NCI-H2029 treated with DMSO at 0.1 percent for 48 hours (cell line): ENCODE results near the gene ANXA6.

ENCODE experiments used
- DNase-seq: peaks from one replicate; lab custom pipeline; 2025; lab: John Stamatoyannopoulos, UW

The ANXA6 gene

DNA sequence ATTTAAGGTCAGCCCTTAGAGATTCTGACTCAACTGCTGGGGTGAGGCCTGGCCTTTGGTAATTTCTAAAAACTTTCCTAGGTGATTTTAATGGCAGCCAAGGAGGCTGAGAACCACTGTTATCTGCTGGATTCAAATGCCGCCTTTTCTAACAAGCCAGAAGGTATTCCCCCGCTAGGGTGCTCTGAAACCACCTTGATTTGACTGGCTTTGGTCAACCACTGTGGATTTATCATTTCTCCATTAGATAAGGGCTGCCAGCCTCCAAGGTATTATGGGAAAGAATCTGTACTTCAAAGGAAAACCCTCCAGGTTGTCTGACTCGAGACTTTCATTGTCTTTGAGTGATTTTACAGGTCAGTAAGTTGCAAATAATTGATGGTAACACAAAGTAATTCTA is 4.3 kb downstream of the ANXA6 start:
- no peak for DNase-seq

DNA sequence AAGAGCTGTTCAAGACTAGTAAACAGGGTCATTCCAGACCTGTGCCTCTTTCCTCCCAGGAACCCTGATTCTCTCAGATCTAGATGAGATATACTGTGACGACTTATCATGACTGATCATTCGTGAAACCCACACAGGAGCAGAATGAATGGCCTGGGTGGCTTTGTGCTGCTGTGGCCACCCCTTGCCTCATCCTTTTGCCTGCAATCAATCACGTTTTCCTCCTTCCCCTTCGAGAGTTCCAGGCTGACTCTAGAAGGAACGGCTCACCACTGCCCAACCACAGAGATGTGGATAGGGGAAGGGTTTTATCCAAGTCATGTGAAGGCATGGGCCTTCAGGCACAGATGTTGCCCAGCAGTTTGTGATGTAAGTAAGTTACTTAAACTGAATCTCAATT is 5.8 kb downstream of the ANXA6 start:
- no peak for DNase-seq

DNA sequence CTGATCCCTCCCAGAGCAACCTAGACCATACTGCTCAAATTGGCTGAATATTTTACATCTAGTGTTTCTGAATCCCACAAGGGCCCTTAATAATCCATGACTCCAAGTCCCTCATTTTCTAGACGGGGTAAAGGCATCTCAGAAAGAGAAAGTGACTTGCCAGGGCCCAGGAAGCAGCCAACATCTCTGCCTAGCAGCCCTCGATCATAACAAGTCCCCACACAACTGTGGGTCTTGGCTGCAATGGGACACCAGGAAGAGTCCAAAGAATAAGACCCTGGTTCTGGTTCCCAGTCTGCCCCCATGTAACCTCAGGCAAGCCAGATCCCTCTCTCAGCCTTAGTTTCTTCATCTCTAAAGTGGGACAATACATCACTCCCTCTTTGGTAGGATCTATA is 6.3 kb downstream of the ANXA6 start:
- no peak for DNase-seq

DNA sequence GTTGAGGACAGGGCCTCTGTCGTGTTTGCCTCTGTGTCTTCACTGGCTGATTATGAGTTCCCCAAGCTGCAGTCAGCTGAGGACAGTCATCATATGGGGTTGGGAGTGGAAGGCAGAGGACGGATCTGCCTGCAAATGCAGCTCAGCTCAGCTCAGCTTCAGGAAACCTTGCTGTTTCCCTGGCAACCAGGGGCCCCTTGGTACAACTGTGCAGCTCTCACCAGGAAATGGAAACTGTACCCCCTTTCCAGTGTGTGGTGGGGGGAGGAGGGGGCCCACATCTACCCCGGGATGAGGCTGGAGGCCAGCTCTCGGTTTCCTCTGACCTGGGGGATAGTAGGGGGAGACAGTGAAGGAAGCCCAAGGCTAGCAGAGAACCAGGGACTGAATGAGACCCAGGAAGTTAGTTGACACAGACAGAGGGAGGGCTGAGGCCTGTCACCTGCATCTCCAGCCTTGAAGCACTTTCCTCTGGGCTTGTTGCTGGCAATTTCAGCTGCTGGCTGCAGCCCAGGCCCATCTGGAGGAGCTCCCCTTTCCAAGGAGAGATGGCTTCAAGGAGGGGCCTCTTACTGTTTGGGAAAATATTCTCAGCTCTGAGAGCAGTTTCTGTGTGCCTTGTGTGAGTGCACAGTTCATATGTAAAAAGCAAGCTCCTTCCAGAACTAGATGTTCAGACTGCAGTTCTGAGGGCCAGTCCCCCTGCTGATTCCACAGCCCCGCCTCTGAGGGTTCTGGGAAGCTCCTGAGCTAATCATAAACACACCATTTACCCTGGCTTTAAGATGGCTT is 6.9 kb downstream of the ANXA6 start:
- no peak for DNase-seq

DNA sequence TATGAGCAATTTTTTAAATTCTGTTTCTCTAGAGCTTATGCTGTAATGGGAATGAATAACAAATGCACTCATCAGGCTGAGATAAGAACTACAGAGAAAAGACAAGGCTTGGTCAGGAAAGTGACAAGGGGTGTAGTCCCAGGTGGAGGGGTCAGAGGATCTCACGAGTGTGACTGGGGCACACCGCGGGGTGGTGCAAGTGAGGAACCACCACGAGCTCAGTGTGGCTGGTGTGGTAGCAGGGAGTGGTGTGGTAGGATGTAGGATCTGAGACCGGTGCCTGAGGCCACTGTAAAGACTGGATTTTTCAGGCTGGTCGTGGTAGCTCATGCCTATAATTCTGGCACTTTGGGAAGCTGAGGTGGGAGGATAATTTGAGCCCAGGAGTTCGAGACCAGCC is 9.0 kb downstream of the ANXA6 start:
- no peak for DNase-seq

DNA sequence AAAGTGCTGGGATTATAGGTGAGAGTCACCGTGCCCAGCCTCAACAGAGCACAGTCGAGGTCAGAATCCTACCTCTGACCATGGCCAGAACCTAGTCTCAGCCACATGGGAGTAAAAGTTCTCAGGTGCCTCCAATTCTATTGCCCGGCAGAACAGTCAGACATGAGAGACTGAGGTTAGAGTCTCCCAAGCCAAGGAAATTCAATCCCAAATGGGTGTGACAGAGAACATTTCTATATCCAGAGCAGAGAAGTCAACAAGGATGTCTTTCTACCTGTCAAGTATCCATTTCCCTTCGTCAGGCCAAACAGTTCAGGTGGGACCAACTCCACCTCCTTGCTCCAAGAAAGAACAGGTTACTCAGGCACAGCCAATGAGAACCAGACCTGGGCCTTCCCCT is 10.5 kb downstream of the ANXA6 start:
- no peak for DNase-seq

DNA sequence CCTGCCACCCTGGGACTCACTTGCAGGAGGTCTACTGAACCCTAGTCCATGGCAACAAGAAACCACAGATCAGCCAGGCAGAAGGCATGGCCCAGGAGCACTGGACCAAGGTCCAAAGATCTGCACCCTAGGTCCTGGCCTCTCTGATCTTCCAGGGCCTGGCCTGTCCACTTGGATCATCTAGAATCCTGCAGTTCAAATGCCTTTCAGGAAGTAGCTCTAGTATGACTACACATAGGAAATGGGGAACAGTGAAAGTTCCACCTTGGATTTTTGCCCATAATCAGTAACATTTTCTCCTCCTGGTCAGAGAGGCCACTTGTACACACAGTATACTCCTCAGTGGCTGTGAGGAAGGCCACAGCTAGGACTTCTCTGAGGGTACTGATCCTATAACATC is 11.5 kb downstream of the ANXA6 start:
- DNase-seq, result no peak

DNA sequence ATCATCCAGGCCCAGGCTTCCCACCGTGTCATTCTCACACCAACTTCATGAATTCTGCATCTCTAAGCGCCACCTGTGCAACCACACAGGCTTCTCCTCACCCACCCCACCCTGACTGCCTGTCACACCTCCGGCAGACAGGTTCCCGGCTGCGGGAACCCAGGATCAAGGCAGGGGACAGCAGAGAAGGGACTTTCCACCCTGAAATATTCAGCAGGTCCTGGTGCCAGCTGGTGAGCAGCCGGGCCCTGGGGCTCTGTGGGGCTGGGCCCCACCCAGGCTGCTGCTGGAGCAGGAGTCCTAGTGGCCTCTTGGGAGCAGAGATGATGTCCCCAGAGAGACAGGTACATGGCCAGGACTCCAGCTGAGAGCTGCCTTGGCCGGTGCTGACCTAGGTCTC is 12.7 kb downstream of the ANXA6 start:
- DNase-seq, result no peak

DNA sequence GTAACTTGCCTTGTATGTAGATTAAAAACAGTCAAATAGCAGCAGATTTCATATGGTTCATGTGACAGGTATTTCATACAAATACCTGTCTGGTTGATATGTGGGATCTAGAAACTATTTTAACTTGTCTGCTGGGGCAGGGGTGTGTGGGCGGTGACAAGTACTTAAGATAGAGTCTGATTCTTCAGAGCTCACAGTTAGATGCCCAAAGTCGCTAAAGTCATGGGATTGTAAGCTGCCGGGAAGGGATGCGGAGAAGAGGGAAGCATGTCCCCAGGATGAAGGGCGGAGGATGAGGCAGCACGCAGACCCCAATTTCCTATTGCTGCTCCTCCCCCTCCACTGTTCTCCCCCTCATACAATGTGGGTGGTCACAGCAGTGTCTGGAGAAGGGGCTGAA is 13.3 kb downstream of the ANXA6 start:
- DNase-seq, result no peak

DNA sequence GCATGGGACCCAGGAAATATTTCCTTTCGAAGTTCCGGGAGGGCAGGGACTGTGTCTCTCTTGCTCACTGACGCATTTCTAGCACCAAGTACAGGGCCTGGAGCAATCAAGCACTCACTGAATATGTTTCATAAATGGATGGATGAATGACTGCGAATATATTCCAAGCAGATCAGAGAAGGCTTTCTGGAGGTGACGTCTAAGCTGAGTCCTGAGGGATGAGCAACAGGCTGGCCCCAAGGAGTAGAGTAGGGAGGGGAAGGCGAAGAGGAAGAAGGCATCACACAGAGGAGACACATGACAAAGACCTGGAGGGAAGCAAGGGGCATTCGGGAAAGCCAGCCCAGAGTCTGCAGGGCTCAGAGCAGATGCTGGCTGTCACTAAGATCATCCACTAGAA is 13.9 kb downstream of the ANXA6 start:
- no peak for DNase-seq

DNA sequence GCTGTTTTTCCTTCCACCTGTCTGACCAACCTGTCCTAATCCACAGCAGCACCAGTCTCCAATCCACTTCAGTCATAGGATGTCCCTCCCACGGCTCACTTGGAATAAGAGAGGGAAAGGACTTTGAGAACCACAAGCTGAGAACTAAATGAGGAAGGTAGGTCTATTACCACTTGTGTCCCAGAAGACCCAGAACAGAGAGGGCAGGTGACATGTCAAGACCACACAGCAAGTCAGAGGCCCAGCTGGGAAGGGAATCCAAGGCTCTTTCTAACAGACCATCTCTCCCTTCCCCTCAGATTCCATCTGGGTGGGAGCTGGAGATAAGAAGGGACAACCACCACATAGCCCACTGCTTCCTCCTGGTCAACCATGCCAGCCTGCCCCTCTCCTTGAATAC is 14.6 kb downstream of the ANXA6 start:
- DNase-seq, result no peak

DNA sequence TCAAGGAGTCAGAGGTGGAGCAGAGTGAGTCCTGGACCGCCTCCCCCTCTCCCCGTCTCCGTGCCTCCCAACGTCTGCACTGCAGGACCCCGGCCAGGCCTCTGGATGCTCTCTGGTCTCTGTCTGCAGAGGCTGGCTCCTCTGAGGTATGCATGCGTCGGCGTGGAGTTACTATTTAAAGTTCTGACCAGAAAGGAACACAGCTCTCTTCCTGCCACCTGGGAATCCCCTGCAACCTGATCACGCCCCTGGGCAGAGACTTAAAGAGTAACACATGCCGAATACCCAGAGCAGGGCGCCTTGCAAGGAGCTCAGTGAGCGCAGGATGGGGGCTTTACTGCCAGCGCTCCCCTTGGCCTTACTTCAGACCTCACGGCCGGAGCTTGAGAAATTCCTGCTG is 16.0 kb downstream of the ANXA6 start:
- DNase-seq, result no peak

DNA sequence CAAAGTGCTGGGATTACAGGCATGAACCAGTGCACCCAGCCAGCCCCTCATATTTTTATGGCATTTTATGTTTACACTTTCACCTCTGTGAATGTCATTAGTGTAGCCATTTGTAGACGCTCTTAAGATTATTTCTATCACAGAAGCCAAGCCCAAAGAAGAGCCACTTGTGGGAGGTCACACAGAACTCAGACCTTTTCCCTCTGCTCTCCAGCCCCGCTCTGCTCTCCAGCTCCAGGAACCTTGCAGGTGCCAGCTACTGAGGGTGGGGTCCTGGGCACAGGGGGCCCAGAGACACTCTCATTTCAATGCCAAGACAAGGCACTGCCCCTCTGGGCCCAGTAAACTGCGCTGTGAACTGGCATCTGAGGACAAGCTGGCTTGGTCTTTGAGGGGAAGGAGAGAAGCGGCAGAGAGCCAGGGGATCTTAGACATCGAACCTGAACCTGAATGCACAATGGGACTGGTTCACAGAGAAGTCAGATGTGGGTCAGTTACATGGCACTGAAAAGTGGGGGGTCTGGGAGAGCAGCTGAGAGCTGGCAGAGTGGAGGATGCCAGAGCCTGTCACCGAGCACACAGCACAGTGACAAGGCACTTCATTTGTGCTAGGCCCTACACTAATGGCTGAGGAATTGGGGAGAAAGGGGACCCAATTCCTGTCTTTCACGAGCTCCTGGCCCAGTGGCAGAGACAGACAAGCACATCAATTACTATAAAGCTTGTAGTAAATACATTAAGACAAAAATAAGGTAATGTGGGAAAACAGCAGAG is 16.7 kb downstream of the ANXA6 start:
- DNase-seq, result no peak

DNA sequence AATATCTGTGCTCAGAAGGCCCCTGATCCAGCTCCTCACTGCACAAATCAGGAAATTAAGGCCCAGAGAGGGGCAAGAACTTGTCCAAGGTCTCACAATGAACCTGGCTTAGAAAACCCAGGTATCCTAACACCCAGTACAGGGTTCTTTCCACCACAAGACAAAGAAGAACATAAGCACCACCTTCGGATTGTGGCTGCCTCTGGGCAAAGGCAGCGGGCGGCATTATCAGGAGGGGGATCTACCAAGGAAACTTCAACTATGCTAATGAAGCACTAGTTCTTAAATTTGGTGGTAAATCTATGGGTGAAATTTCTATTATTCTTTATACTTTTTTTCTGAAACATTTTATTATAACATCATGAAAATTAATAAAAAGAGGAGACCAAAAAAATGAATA is 17.9 kb downstream of the ANXA6 start:
- DNase-seq, result no peak

DNA sequence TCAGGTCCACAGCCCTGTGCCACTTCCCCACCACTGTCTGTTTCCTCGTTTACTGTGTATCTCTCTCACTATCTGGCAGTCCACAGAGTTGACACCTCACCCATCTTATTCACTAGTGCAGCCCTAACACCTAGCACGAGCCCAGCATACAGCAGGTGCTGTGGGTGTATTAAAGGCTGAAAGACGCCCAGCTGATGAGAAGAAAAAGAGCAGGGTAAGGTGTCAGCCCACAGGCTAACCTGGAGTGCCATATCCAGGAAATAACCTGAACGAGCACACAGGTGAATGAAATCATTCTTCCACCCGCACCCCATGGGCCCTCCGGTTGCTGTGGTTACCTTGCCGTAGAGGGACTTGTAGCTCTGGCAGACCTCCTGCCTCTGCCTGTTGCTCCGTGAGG is 18.6 kb downstream of the ANXA6 start:
- no peak for DNase-seq

DNA sequence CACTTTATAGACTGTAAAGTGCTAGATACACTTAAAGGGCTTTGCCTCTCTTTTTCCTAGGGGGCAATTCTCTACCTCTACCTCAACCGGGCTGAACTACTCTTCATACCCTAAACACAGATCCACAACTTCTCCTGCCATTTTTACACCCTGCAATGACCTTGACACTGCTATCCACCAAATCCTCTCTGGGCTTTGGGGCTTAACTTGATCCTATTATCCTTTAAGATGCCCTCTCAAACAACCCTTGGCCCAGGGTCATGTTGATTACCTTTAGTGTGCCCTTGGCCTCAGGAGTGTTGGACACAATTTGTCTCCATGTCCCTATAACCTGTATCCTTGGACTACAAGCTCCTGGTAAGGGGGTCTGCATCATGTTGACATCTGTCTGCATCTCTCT is 19.5 kb downstream of the ANXA6 start:
- no peak for DNase-seq

DNA sequence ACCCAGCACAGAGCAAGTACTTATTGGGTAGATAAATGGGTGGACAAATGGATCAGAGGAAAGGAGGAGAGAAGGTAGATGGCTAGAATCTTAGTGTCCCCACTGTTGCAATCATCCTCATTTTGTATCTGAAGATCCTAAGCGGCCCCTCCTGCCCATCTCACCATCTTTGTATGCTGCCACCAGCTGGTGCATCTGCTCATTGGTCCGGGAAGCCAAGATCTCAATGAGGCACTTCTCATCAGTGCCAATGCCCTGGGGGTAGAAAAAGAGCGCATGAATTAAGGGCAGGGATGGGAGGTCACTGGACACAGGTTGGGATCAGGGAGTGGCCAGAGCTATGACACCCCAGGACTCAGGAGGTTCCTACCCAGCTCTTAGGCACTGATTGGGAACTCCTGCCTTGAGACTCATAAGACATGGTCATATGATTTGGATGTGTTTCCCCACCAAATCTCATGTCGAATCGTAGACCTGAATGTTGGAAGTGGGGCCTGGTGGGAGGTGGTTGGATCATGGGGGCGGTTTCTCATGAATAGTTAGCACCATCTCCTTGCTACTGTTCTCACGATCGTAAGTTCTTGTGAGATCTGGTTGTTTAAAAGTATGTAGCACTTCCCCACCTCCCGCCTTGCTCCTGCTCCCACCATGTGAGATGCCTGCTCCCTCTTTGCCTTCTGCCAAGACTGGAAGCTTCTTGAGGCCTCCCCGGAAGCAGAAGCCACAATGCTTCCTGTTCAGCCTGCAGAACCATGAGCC is 20.3 kb downstream of the ANXA6 start:
- DNase-seq, result no peak

DNA sequence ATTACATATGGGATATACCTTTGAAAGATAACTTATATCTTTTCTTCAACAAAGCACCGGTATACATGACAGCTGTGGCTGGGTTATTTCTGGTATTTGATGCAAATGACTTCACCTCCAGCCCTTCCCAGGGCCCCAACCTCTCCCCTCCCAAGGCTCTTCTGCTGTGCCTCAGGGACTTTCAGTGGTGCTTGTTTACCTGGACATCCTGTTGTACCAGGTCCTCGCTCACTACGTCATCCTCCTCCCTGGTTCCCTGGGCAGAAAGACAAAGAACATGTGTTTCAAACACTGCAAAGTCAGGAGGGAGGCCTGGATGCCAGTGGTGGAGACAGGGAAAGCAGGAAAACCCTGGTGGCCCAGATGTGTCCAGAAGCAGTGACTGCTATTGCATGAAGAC is 23.4 kb downstream of the ANXA6 start:
- DNase-seq, result no peak

DNA sequence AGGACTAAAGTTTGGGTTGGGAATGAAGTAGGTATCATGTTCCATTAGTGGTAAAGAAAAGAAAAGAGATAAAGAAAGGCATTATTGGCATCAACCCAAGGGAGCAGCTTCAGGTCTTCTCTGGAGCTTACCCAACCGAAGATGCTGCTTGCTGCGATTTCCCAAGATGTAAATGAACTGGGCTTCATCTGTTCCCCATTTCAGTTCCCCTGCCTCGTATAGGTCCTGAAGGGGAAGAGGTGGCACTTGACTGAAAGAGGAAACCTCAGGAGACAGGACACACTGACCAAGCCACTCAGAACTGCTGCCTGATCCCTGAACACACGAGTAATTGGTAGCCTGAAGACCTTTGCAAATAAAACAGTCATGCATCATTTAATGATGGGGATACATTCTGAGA is 24.6 kb downstream of the ANXA6 start:
- peak; percentile 38 for DNase-seq

DNA sequence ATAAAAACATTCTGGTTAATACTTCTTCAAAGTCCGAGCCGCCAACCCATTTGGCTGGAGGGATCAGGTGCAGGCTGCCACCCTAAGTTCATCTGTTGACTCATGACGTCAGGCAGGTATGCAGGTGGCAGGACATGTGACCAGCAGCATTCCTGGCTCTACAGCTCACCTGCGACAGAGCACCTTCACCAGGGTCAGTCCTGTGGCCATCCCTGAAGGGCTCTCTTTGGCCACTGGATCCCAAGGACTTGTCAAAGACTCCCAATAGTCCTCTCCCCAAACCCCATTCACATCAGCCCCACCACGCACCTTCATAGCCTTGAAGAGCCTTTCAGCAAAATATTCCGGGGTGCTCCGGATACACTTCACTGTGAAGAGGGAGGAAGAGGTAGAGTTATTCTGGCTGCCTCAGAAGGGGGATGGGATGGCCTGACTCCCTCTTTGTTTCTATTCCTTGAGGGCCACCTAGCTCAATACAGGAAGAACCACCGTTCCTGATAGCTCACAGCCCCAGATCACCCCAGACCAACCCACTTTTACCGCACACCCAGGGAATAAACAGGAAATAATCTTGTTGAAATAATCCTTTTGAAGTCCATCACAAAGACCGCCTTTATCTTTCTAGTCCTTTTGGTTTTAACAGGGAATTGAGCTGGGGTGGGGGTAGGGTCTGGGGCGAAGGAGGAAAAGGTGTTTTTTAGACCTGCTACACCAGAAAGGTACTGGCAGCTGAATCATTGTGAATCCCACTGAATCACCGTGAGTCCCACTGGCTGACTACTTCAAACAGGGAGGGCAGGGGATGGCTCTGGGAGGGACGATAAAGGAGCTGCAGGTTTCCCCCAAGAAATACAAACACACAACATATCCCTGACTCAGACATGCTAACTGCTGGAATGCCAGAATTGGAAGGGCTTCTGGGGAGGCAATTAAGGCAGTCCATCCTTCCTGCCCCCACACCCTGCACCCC is 26.4 kb downstream of the ANXA6 start:
- no peak for DNase-seq

DNA sequence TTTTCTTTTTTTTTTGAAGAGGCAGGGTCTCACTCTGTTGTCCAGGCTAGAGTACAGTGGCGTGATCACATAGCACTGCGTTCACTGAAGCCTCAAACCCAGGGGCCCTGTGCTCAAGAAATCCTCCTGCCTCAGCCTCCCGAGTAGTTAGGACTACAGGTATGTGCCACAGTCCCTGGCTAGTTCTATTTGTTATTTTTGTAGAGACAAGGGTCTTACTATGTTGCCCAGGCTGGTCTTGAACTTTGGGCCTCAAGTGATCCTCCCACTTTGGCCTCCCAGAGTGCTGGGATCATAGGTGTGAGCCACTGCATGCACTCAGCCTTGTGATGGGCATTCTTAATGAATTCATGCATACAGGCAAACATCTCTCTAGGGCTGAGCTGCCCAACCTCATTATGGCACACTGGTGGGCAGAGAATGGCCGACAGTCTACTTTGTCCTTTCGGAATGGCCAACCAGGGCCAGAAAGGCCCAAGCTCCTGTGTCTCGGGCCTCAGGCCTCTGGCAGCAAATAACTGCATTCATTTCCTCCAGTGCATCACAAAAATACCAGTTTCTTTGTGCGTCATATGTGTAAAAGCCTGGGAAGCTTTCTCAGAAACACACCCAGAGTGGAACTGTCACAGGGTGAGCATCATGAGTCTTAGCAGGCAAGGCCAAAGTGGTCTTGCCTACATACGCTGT is 27.2 kb downstream of the ANXA6 start:
- DNase-seq, result no peak
